HL-60 (cell line): ENCODE results near the gene RPL10A.

Experiments
- CTCF ChIP-seq: IDR thresholded peaks from one replicate; pipeline ENCODE4 v1.5.1; 2011; ENCODE audit warnings: low read length, control low read depth, inconsistent platforms; ENCODE audit not compliant: insufficient read depth
- GABPA ChIP-seq: IDR thresholded peaks from 2 replicates; pipeline ENCODE4 v1.6.1; 2012; ENCODE audit warnings: low read depth
- POLR2AphosphoS5 ChIP-seq: IDR thresholded peaks from 2 replicates; pipeline ENCODE4 v1.6.1; 2012; ENCODE audit warnings: low read depth
- REST ChIP-seq: IDR thresholded peaks from 2 replicates; pipeline ENCODE4 v1.6.1; 2012; ENCODE audit warnings: low read depth; ENCODE audit not compliant: insufficient replicate concordance
- SPI1 ChIP-seq: IDR thresholded peaks from 2 replicates; pipeline ENCODE4 v1.6.1; 2012; ENCODE audit warnings: low read depth, mild to moderate bottlenecking, borderline replicate concordance

GRCh38 chr6:35427851-35428321, 40.3 kb upstream of the RPL10A start:
- TF ChIP-seq CTCF, result no peak
- TF ChIP-seq REST, result no peak
- no peak for TF ChIP-seq POLR2AphosphoS5
- TF ChIP-seq SPI1, result no peak
- no peak for TF ChIP-seq GABPA
